ENCODE data around the gene FRMD3.

DNA sequence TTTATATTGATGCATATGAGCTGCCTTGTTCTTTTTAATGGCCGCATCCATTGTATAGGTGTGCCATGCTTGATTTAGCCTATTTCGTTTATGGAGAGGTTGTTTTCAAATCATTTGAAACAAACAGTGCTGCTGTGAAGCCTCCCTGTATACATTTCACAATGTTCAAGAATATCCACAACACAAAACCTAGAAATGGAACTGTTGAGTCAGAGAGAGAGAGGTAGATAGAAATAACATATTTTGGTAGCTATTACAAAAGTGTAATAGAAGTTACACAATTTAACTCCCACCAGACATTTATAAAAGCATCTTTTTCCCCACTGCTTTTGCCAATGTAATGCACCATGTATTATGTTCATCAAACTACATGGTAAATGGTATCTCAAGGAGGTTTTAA lies 82.0 kb downstream of the FRMD3 start:
- TF ChIP-seq, protein P1, sequence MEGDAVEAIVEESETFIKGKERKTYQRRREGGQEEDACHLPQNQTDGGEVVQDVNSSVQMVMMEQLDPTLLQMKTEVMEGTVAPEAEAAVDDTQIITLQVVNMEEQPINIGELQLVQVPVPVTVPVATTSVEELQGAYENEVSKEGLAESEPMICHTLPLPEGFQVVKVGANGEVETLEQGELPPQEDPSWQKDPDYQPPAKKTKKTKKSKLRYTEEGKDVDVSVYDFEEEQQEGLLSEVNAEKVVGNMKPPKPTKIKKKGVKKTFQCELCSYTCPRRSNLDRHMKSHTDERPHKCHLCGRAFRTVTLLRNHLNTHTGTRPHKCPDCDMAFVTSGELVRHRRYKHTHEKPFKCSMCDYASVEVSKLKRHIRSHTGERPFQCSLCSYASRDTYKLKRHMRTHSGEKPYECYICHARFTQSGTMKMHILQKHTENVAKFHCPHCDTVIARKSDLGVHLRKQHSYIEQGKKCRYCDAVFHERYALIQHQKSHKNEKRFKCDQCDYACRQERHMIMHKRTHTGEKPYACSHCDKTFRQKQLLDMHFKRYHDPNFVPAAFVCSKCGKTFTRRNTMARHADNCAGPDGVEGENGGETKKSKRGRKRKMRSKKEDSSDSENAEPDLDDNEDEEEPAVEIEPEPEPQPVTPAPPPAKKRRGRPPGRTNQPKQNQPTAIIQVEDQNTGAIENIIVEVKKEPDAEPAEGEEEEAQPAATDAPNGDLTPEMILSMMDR (IDR thresholded peaks at IDR 0.05; ENCODE audit: extremely low read depth in 1 of 2, insufficient read depth in 1 of 2, low read depth in 1 of 2, low read length in 2 of 2), result no peak
- TF ChIP-seq, protein P2, sequence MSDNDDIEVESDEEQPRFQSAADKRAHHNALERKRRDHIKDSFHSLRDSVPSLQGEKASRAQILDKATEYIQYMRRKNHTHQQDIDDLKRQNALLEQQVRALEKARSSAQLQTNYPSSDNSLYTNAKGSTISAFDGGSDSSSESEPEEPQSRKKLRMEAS (IDR thresholded peaks at IDR 0.05; ENCODE audit: insufficient read depth, insufficient read length), result no peak
- no peak for TF ChIP-seq EZH2 (IDR thresholded peaks at IDR 0.05; ENCODE audit: borderline replicate concordance, low read depth, low read length, severe bottlenecking)
- TF ChIP-seq POLR2AphosphoS5 (IDR thresholded peaks at IDR 0.05; ENCODE audit: insufficient read depth, low read depth, low read length), result no peak
- TF ChIP-seq JUN (IDR thresholded peaks at IDR 0.05; ENCODE audit: borderline replicate concordance, insufficient read depth, insufficient read length, low read depth), result no peak

Data from endothelial cell of umbilical vein (primary cell).